Sigmoid colon (tissue), 3 donors: ENCODE results near the gene NR1I2.

Experiments
- CTCF ChIP-seq, 4 experiments: fragments of 450-650 bp in 3 of 4; fragments of 200-600 bp in 1 of 4; IDR thresholded peaks; one replicate each; pipeline ENCODE4 v1.5.1; 2016 to 2019; ENCODE audit warnings: antibody characterized with exemption in 4 of 4, mild to moderate bottlenecking in 3 of 4, moderate library complexity in 2 of 4
- POLR2A ChIP-seq, 2 donors: fragments of 450-650 bp; IDR thresholded peaks; one replicate each; pipeline ENCODE4 v1.6.1; 2016; ENCODE audit warnings: antibody characterized with exemption in 2 of 2, mild to moderate bottlenecking in 2 of 2, moderate library complexity in 2 of 2

- TF ChIP-seq CTCF (IDR thresholded peaks at IDR 0.05) (no peak), POLR2A (IDR thresholded peaks at IDR 0.05) (no peak)
These were observed 53.0 kb downstream of the NR1I2 start for GRCh38 chr3:119834754-119835370.
